CD4-positive, alpha-beta T cell (primary cell): ENCODE results near the gene SPOP. TPM values are rescaled to one million over a fixed set of nuclear protein-coding genes. Genes with fewer than 3 reads are reported as not detected.

Experiments used
- ATAC-seq: fragments of 200-7000 bp; cut with Tn5 transposase; one replicate; pipeline ENCODE4 v1.10.0; 2022; ENCODE audit warnings: mild to moderate bottlenecking; ENCODE audit not compliant: poor library complexity
- CTCF ChIA-PET: fragments of 350-600 bp; sonication (Branson Sonifier 250); formaldehyde crosslinking; loops from one replicate; lab custom pipeline; 2021; ENCODE audit warnings: antibody characterized with exemption, inconsistent platforms; lab: Charles Lee
- POLR2A ChIA-PET: fragments of 350-600 bp; sonication (Branson Sonifier 250); formaldehyde crosslinking; loops from one replicate; lab custom pipeline; 2021; ENCODE audit warnings: antibody characterized with exemption, inconsistent platforms; lab: Charles Lee
- DNase-seq, 14 experiments: peaks; one replicate each; pipeline ENCODE4 v3.0.0-alpha.2; 2013 to 2020; ENCODE audit warnings: mixed read lengths in 2 of 14
- H3K27ac ChIP-seq, 2 donors: one replicate each; pipeline versions ENCODE4 v1.5.1 to v1.7.0; 2013; ENCODE audit warnings: low read length in 2 of 2, low read depth in 1 of 2, mild to moderate bottlenecking in 1 of 2
- H3K27me3 ChIP-seq, 2 experiments: 1 replicate in 1 of 2; 2 replicates in 1 of 2; pipeline versions ENCODE4 v1.6.1 to v1.7.0; 2013; ENCODE audit warnings: low read length in 2 of 2, control low read depth in 1 of 2, mild to moderate bottlenecking in 1 of 2, moderate library complexity in 1 of 2; ENCODE audit not compliant: insufficient read depth in 2 of 2, control insufficient read depth in 1 of 2
- H3K36me3 ChIP-seq: one replicate; pipeline ENCODE4 v1.6.1; 2013; ENCODE audit warnings: low read length, control low read depth; ENCODE audit not compliant: insufficient read depth
- H3K4me1 ChIP-seq: one replicate; pipeline ENCODE4 v1.6.1; 2013; ENCODE audit warnings: low read length, control low read depth; ENCODE audit not compliant: insufficient read depth
- H3K4me3 ChIP-seq: one replicate; pipeline ENCODE4 v1.5.1; 2013; ENCODE audit warnings: mild to moderate bottlenecking, low read length, moderate library complexity
- H3K9me3 ChIP-seq, 2 experiments: 1 replicate in 1 of 2; 2 replicates in 1 of 2; pipeline versions ENCODE4 v1.6.1 to v1.7.0; 2013; ENCODE audit warnings: low read length in 2 of 2, mild to moderate bottlenecking in 2 of 2, control low read depth in 1 of 2, moderate library complexity in 1 of 2; ENCODE audit not compliant: control insufficient read depth in 1 of 2, insufficient read depth in 1 of 2
- H3K27ac Mint-ChIP-seq: one replicate; pipeline ENCODE4 v1.8.0; 2020; ENCODE audit warnings: mixed read lengths
- H3K27me3 Mint-ChIP-seq: one replicate; pipeline ENCODE4 v1.8.0; 2021; ENCODE audit warnings: mixed read lengths
- H3K36me3 Mint-ChIP-seq: one replicate; pipeline ENCODE4 v1.8.0; 2021; ENCODE audit warnings: low read depth, mixed read lengths
- H3K4me1 Mint-ChIP-seq: one replicate; pipeline ENCODE4 v1.8.0; 2021; ENCODE audit warnings: low read depth, mixed read lengths
- H3K4me3 Mint-ChIP-seq: one replicate; pipeline ENCODE4 v1.8.0; 2020; ENCODE audit warnings: mild to moderate bottlenecking, mixed read lengths
- H3K9me3 Mint-ChIP-seq: one replicate; pipeline ENCODE4 v1.8.0; 2020; ENCODE audit warnings: mixed read lengths
- intact Hi-C, 2 experiments: fragments of 100-400 bp; cut with DNase I in 1 of 2; cut with micrococcal nuclease in 1 of 2; formaldehyde crosslinking; loops; one replicate each; pipeline versions ENCODE4 v1.15.1 to v1.9.0; 2023 to 2025; cut with DNase I, micrococcal nuclease
- total RNA-seq, 174 experiments: library from RNA in 2 of 174; stranded (reverse) in 2 of 174; gene quantifications; one replicate each; pipeline ENCODE4 v1.2.3 and lab custom pipeline; 2021 to 2026
- TF ChIP-seq, protein P1 (sequence below): fragments of 200-600 bp; IDR thresholded peaks from one replicate; pipeline ENCODE4 v1.8.0; 2022; ENCODE audit warnings: antibody characterized with exemption, mild to moderate bottlenecking

The SPOP gene
- total RNA-seq, 2 experiments from 2014 or later = 38.7 to 41.5 TPM

DNA sequence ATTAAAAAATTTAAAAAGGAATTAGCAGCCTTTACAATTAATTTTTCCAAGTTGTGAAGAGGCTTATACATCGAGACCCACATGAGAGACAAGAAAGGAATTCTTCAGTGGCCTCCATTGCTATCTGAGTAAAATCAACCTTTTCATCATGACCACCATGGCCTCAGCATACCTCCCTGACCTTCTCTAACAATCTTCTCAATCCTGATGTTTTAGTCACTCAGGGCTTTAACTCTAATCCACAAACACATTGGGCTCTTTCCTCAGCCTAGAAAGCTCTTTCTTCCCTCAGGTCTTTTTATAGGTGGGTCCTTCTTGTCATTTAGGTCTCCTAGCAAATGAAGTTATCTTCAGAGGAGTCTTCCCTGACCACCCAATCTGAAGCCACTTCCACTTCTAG lies 46.4 kb downstream of the SPOP start:
- H3K4me1 Mint-ChIP-seq = peaks cover 77% of the 10 kb centered on the region
- H3K36me3 Mint-ChIP-seq = peaks cover 40% of the 10 kb centered on the region
- H3K27me3 Mint-ChIP-seq = no peaks in the 10 kb centered on the region
- H3K9me3 Mint-ChIP-seq = no peaks in the 10 kb centered on the region
- Histone ChIP-seq H3K36me3 (peaks cover 7% of the 10 kb centered on the region), H3K9me3 (no peaks in the 10 kb centered on the region), H3K4me1 (no peaks in the 10 kb centered on the region), H3K27ac (no peak overlapping the region), H3K4me3 (no peak overlapping the region), H3K27me3 (no peaks in the 10 kb centered on the region)
- TF ChIP-seq, protein P1, sequence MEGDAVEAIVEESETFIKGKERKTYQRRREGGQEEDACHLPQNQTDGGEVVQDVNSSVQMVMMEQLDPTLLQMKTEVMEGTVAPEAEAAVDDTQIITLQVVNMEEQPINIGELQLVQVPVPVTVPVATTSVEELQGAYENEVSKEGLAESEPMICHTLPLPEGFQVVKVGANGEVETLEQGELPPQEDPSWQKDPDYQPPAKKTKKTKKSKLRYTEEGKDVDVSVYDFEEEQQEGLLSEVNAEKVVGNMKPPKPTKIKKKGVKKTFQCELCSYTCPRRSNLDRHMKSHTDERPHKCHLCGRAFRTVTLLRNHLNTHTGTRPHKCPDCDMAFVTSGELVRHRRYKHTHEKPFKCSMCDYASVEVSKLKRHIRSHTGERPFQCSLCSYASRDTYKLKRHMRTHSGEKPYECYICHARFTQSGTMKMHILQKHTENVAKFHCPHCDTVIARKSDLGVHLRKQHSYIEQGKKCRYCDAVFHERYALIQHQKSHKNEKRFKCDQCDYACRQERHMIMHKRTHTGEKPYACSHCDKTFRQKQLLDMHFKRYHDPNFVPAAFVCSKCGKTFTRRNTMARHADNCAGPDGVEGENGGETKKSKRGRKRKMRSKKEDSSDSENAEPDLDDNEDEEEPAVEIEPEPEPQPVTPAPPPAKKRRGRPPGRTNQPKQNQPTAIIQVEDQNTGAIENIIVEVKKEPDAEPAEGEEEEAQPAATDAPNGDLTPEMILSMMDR = no peak
- ChIA-PET CTCF (interaction anchor here (0.5 to 1.0 kb wide), 2 partner anchors 15 to 143 kb away, joined by 3 read pairs; no protein-coding TSS in a partner anchor), POLR2A (interaction anchor here (1.3 kb wide), 1 partner anchor 46 kb away, joined by 4 read pairs; no protein-coding TSS in a partner anchor)
- H3K4me3 Mint-ChIP-seq = no peak overlapping the region
- peak overlapping the region; percentile 40 for H3K27ac Mint-ChIP-seq
- DNase-seq = no peak
- intact Hi-C loops = loop anchor here in 1 of 2 experiments (5.0 kb wide), 1 partner anchor 66 kb away; no protein-coding TSS in a partner anchor
- ATAC-seq = no peak

DNA sequence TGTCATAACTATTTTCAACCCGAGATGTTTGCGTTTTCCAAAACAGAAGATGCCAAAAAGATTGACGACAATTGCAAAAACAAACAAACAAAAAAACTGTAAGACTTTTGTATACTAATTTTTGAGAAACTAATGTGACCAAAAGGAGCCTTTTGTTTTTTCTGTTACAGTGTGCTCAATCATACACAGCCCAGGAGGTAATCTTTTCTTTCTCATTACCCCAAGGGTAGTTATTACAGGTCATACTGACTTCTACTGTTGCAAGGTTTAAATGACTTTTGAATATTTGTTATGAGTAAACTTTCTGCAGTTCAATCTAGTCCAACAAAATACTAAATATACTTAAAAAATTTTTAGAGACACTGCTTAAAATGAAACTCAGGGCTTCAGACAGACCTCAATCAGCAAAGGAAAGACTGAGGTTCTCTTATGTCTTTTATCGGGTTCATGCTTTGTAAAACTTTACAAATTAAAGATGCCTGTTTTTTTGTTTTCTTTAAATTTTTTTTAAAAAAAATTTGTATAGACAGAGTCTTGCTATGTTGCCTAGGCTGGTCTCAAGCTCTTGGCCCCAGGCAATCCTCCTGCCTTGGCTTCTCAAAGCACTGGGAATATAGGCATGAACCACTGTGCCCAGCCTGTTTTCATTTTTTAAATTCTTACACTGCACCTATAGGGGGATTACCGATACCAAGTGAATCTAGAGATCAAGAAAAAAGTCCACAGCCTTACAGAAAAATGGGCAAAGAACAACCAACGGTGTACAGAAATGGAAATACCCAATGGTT lies 47.6 kb downstream of the SPOP start:
- H3K4me1 Mint-ChIP-seq = peaks cover 70% of the 10 kb centered on the region
- DNase-seq (no peak), ATAC-seq (no peak)
- no peaks in the 10 kb centered on the region for H3K9me3 ChIP-seq
- no peak overlapping the region for H3K4me3 Mint-ChIP-seq
- no peaks in the 10 kb centered on the region for H3K9me3 Mint-ChIP-seq
- peak overlapping the region; percentile 19 for H3K27ac Mint-ChIP-seq
- H3K4me3 ChIP-seq = no peak overlapping the region
- ChIA-PET POLR2A (no interaction called here), CTCF (interaction anchor here (1.1 kb wide), 1 partner anchor 66 kb away, joined by 3 read pairs; no protein-coding TSS in a partner anchor)
- H3K27me3 ChIP-seq = no peaks in the 10 kb centered on the region
- H3K36me3 Mint-ChIP-seq = peaks cover 48% of the 10 kb centered on the region
- intact Hi-C loops = loop anchor here in 1 of 2 experiments (5.0 kb wide), 1 partner anchor 67 kb away; no protein-coding TSS in a partner anchor
- no peak overlapping the region for H3K27ac ChIP-seq
- no peaks in the 10 kb centered on the region for H3K4me1 ChIP-seq
- H3K27me3 Mint-ChIP-seq = no peaks in the 10 kb centered on the region
- peaks cover 7% of the 10 kb centered on the region for H3K36me3 ChIP-seq
- TF ChIP-seq, protein P1 = no peak

DNA sequence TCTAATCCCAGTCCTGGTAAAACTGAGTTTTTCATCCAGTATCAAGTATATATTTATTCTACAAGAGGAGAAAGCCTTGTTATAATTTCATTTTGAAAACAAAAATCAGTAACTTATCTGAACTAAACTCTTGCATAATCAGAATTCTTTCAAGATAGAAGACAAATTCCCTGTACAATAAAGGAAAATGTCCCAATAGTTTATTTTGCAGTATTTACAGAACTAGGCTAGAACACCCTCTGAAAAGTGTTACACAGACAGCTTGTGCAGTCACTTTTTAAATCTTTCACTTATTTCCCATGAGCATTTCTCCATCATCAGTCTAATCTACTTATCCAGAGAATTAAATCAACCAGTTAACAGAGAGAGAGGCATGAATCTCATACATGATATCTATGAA lies 48.5 kb downstream of the SPOP start:
- no peaks in the 10 kb centered on the region for H3K27me3 Mint-ChIP-seq
- no peak for ATAC-seq
- no peak overlapping the region for H3K4me3 Mint-ChIP-seq
- Histone ChIP-seq H3K9me3 (no peaks in the 10 kb centered on the region), H3K4me1 (no peaks in the 10 kb centered on the region), H3K4me3 (no peak overlapping the region), H3K27me3 (no peaks in the 10 kb centered on the region), H3K36me3 (peaks cover 7% of the 10 kb centered on the region), H3K27ac (no peak overlapping the region)
- no peak for DNase-seq
- ChIA-PET POLR2A (no interaction called here), CTCF (interaction anchor here (1.1 kb wide), 1 partner anchor 66 kb away, joined by 3 read pairs; no protein-coding TSS in a partner anchor)
- peak overlapping the region; percentile 19 for H3K27ac Mint-ChIP-seq
- TF ChIP-seq, protein P1 = no peak
- intact Hi-C loops = loop anchor here in 1 of 2 experiments (5.0 kb wide), 1 partner anchor 43 kb away; no protein-coding TSS in a partner anchor
- H3K9me3 Mint-ChIP-seq = no peaks in the 10 kb centered on the region
- H3K36me3 Mint-ChIP-seq = peaks cover 40% of the 10 kb centered on the region
- peaks cover 62% of the 10 kb centered on the region for H3K4me1 Mint-ChIP-seq
